WTC11 (cell line): ENCODE measurements around the gene SFMBT1.

Source experiments
- NR2C2 ChIP-seq: sonication (generic); formaldehyde crosslinking; IDR thresholded peaks from 2 replicates; pipeline ENCODE4 v1.8.0; 2022; ENCODE audit warnings: mild to moderate bottlenecking, missing genetic modification reagents
- ZNF138 ChIP-seq: sonication (generic); formaldehyde crosslinking; conservative IDR thresholded peaks from 2 replicates; pipeline ENCODE4 v1.8.1; 2022; ENCODE audit warnings: mild to moderate bottlenecking, moderate library complexity, missing genetic modification reagents
- TF ChIP-seq, protein P1 (sequence below): sonication (generic); formaldehyde crosslinking; IDR thresholded peaks from 2 replicates; pipeline ENCODE4 v1.8.0; 2022; ENCODE audit warnings: mild to moderate bottlenecking, missing genetic modification reagents
- TF ChIP-seq, protein P2 (sequence below): sonication (generic); formaldehyde crosslinking; IDR thresholded peaks from 2 replicates; pipeline ENCODE4 v1.8.1; 2022; ENCODE audit warnings: mild to moderate bottlenecking, moderate library complexity, missing genetic modification reagents
- TF ChIP-seq, protein P3 (sequence below): fragments of 200-600 bp; IDR thresholded peaks from 2 replicates; pipeline ENCODE4 v1.8.0; 2022; ENCODE audit warnings: antibody characterized with exemption
- TF ChIP-seq, protein P4 (sequence below): sonication (generic); formaldehyde crosslinking; conservative IDR thresholded peaks from 2 replicates; pipeline ENCODE4 v1.8.1; 2022; ENCODE audit warnings: mild to moderate bottlenecking, missing genetic modification reagents
- TF ChIP-seq, protein P5 (sequence below): sonication (generic); formaldehyde crosslinking; IDR thresholded peaks from 2 replicates; pipeline ENCODE4 v1.8.0; 2022; ENCODE audit warnings: mild to moderate bottlenecking, missing genetic modification reagents
- TF ChIP-seq, protein P6 (sequence below): sonication (generic); formaldehyde crosslinking; IDR thresholded peaks from 2 replicates; pipeline ENCODE4 v1.8.1; 2022; ENCODE audit warnings: low read depth, missing genetic modification reagents, borderline replicate concordance
- TF ChIP-seq, protein P7 (sequence below): sonication (generic); formaldehyde crosslinking; IDR thresholded peaks from 2 replicates; pipeline ENCODE4 v1.8.0; 2022; ENCODE audit warnings: missing genetic modification reagents
- TF ChIP-seq, protein P8 (sequence below): sonication (generic); formaldehyde crosslinking; IDR thresholded peaks from 2 replicates; pipeline ENCODE4 v1.8.1; 2023; ENCODE audit warnings: mild to moderate bottlenecking, missing genetic modification reagents, moderate library complexity

DNA sequence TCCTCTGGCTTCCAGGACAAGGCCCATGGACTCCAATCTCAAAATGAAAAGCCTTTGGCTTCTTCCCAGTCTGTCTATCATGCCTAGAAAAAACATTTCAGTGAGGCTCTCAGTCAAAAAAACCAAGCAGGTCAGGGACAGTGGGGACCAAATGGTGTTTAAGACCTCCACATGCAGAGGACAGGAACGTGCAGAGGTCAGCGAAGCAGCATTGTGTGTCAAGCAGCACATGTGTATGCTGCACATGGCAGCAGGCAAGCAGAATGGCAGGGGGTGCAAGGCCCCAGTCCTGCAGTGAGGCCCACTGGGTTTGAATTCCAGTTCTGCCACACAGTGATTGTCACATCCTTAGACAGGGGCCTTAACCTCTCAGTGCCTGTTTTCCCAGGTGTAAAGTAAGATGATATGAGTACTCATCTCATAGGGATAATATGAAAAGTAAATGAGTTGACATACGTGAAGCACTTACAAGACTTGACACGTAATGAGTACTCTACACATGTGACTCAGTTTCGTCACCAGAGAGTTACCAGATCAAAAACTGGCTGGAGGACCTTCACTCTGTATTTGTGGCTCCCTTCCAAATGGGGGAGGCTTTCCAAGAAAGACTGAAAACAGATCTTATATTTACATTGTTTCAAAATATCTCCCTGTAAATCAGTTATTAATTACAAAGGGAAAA, 159.7 kb downstream of the SFMBT1 start:
- TF ChIP-seq, protein P1, sequence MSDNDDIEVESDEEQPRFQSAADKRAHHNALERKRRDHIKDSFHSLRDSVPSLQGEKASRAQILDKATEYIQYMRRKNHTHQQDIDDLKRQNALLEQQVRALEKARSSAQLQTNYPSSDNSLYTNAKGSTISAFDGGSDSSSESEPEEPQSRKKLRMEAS (CRISPR knock-in tag): no peak
- TF ChIP-seq, protein P2, sequence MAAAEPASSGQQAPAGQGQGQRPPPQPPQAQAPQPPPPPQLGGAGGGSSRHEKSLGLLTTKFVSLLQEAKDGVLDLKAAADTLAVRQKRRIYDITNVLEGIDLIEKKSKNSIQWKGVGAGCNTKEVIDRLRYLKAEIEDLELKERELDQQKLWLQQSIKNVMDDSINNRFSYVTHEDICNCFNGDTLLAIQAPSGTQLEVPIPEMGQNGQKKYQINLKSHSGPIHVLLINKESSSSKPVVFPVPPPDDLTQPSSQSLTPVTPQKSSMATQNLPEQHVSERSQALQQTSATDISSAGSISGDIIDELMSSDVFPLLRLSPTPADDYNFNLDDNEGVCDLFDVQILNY (CRISPR knock-in tag): no peak
- TF ChIP-seq, protein P3, sequence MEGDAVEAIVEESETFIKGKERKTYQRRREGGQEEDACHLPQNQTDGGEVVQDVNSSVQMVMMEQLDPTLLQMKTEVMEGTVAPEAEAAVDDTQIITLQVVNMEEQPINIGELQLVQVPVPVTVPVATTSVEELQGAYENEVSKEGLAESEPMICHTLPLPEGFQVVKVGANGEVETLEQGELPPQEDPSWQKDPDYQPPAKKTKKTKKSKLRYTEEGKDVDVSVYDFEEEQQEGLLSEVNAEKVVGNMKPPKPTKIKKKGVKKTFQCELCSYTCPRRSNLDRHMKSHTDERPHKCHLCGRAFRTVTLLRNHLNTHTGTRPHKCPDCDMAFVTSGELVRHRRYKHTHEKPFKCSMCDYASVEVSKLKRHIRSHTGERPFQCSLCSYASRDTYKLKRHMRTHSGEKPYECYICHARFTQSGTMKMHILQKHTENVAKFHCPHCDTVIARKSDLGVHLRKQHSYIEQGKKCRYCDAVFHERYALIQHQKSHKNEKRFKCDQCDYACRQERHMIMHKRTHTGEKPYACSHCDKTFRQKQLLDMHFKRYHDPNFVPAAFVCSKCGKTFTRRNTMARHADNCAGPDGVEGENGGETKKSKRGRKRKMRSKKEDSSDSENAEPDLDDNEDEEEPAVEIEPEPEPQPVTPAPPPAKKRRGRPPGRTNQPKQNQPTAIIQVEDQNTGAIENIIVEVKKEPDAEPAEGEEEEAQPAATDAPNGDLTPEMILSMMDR: no peak
- TF ChIP-seq, protein P4, sequence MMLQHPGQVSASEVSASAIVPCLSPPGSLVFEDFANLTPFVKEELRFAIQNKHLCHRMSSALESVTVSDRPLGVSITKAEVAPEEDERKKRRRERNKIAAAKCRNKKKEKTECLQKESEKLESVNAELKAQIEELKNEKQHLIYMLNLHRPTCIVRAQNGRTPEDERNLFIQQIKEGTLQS (CRISPR knock-in tag): no peak
- no peak for TF ChIP-seq NR2C2
- no peak for TF ChIP-seq ZNF138
- TF ChIP-seq, protein P5, sequence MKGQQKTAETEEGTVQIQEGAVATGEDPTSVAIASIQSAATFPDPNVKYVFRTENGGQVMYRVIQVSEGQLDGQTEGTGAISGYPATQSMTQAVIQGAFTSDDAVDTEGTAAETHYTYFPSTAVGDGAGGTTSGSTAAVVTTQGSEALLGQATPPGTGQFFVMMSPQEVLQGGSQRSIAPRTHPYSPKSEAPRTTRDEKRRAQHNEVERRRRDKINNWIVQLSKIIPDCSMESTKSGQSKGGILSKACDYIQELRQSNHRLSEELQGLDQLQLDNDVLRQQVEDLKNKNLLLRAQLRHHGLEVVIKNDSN (CRISPR knock-in tag): no peak
- TF ChIP-seq, protein P6, sequence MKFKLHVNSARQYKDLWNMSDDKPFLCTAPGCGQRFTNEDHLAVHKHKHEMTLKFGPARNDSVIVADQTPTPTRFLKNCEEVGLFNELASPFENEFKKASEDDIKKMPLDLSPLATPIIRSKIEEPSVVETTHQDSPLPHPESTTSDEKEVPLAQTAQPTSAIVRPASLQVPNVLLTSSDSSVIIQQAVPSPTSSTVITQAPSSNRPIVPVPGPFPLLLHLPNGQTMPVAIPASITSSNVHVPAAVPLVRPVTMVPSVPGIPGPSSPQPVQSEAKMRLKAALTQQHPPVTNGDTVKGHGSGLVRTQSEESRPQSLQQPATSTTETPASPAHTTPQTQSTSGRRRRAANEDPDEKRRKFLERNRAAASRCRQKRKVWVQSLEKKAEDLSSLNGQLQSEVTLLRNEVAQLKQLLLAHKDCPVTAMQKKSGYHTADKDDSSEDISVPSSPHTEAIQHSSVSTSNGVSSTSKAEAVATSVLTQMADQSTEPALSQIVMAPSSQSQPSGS (CRISPR knock-in tag): no peak
- TF ChIP-seq, protein P7, sequence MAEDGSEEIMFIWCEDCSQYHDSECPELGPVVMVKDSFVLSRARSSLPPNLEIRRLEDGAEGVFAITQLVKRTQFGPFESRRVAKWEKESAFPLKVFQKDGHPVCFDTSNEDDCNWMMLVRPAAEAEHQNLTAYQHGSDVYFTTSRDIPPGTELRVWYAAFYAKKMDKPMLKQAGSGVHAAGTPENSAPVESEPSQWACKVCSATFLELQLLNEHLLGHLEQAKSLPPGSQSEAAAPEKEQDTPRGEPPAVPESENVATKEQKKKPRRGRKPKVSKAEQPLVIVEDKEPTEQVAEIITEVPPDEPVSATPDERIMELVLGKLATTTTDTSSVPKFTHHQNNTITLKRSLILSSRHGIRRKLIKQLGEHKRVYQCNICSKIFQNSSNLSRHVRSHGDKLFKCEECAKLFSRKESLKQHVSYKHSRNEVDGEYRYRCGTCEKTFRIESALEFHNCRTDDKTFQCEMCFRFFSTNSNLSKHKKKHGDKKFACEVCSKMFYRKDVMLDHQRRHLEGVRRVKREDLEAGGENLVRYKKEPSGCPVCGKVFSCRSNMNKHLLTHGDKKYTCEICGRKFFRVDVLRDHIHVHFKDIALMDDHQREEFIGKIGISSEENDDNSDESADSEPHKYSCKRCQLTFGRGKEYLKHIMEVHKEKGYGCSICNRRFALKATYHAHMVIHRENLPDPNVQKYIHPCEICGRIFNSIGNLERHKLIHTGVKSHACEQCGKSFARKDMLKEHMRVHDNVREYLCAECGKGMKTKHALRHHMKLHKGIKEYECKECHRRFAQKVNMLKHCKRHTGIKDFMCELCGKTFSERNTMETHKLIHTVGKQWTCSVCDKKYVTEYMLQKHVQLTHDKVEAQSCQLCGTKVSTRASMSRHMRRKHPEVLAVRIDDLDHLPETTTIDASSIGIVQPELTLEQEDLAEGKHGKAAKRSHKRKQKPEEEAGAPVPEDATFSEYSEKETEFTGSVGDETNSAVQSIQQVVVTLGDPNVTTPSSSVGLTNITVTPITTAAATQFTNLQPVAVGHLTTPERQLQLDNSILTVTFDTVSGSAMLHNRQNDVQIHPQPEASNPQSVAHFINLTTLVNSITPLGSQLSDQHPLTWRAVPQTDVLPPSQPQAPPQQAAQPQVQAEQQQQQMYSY (CRISPR knock-in tag): no peak
- TF ChIP-seq, protein P8, sequence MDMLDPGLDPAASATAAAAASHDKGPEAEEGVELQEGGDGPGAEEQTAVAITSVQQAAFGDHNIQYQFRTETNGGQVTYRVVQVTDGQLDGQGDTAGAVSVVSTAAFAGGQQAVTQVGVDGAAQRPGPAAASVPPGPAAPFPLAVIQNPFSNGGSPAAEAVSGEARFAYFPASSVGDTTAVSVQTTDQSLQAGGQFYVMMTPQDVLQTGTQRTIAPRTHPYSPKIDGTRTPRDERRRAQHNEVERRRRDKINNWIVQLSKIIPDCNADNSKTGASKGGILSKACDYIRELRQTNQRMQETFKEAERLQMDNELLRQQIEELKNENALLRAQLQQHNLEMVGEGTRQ (CRISPR knock-in tag): no peak
